ENCODE data around the gene CLMN.

CLMN gene

DNA sequence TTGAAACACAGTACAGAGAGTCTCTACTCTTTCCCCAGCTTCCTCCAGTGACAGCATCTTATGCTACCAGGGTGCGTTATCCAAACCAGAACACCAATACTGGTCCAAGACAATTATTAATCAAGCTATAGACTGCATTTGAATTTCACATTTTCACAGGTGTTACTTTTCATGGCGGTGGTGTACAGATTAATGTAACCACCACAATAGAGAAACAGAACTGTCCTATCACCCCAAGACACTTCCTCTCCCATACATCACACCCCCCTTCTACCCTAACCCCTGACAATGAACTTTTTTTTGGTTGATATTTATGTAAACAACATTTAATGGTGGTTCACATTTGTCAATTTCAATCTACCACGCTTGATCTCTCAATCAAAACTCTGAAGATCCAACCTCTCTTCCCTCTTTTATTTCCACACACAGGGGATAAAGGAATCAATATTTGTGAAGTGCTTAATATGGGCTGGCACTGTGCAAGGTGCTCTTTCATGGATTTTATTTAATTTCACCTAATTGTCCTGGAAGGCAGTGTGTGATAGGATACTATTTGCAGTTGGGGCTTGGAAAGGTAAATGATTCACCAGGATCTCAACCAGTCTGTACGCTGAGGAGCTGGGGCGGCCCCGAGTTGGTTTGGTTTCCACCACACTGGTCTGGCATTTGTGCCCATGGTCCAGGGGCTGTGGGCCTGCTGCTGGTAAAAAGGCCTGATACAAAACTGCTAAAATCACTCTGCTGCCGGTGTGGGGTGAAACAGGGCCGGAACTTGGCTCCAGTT is 107.8 kb downstream of the CLMN start:
- no peaks in the 10 kb centered on the region for H4K20me1 ChIP-seq (ENCODE audit: insufficient read depth, low read length)
- no peak overlapping the region for H3K4me2 ChIP-seq (ENCODE audit: low read length)
- H3K79me2 ChIP-seq (ENCODE audit: insufficient read depth, low read length), result no peaks in the 10 kb centered on the region
- H3K9me3 ChIP-seq (ENCODE audit: low read length), result no peaks in the 10 kb centered on the region
- H3K27me3 ChIP-seq (ENCODE audit: insufficient read depth, low read length), result no peaks in the 10 kb centered on the region
- no peaks in the 10 kb centered on the region for H3K9me2 ChIP-seq (ENCODE audit: low read depth, low read length)
- no peak overlapping the region for H3K4me3 ChIP-seq (ENCODE audit: low read depth, low read length, poor library complexity, severe bottlenecking)
- no peak overlapping the region for H3K27ac ChIP-seq (ENCODE audit: low read depth, low read length, poor library complexity, severe bottlenecking)
- H2AFZ ChIP-seq (ENCODE audit: low read length), result no peak overlapping the region
- no peaks in the 10 kb centered on the region for H3K36me3 ChIP-seq (ENCODE audit: insufficient read depth, low read length)
- H3K4me1 ChIP-seq (ENCODE audit: insufficient read depth, low read length, severe bottlenecking), result no peaks in the 10 kb centered on the region
- no peak overlapping the region for H3K9ac ChIP-seq (ENCODE audit: low read length)
- TF ChIP-seq EZH2 (IDR thresholded peaks at IDR 0.05; ENCODE audit: borderline replicate concordance, low read length), result no peak
- TF ChIP-seq, protein P1, sequence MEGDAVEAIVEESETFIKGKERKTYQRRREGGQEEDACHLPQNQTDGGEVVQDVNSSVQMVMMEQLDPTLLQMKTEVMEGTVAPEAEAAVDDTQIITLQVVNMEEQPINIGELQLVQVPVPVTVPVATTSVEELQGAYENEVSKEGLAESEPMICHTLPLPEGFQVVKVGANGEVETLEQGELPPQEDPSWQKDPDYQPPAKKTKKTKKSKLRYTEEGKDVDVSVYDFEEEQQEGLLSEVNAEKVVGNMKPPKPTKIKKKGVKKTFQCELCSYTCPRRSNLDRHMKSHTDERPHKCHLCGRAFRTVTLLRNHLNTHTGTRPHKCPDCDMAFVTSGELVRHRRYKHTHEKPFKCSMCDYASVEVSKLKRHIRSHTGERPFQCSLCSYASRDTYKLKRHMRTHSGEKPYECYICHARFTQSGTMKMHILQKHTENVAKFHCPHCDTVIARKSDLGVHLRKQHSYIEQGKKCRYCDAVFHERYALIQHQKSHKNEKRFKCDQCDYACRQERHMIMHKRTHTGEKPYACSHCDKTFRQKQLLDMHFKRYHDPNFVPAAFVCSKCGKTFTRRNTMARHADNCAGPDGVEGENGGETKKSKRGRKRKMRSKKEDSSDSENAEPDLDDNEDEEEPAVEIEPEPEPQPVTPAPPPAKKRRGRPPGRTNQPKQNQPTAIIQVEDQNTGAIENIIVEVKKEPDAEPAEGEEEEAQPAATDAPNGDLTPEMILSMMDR (IDR thresholded peaks at IDR 0.05; ENCODE audit: low read length), result no peak
- H3F3A ChIP-seq (ENCODE audit: insufficient read depth, low read length), result no peaks in the 10 kb centered on the region

DNA sequence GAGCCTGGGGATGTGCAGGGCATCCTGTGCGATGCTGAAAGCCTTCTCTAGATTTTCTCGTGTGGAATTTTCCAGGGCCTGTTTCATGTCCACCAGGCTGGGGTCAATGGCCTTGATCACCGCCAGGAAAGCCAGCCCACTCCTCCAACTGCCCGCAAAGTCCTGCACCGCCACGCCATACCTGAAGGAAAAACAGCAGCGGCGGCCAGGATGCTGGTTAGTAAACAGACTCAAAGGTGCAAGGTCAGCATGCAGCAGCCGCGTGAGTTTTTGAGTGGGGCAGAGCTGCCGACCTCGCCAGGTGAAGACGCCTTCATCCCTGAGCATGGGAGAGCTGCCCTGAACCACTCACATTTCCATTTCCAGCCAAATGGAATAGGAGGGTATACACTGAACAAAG is 109.0 kb downstream of the CLMN start:
- H4K20me1 ChIP-seq (ENCODE audit: insufficient read depth, low read length), result no peaks in the 10 kb centered on the region
- no peaks in the 10 kb centered on the region for H3K4me1 ChIP-seq (ENCODE audit: insufficient read depth, low read length, severe bottlenecking)
- H3K27ac ChIP-seq (ENCODE audit: low read depth, low read length, poor library complexity, severe bottlenecking), result no peak overlapping the region
- no peak overlapping the region for H3K9ac ChIP-seq (ENCODE audit: low read length)
- H3K9me3 ChIP-seq (ENCODE audit: low read length), result no peaks in the 10 kb centered on the region
- 0 out of 2 replicates have a peak, but pooled peaks cover 6% of the 10 kb centered on the region for H3K27me3 ChIP-seq (ENCODE audit: insufficient read depth, low read length)
- H3K4me3 ChIP-seq (ENCODE audit: low read depth, low read length, poor library complexity, severe bottlenecking), result no peak overlapping the region
- no peaks in the 10 kb centered on the region for H3K9me2 ChIP-seq (ENCODE audit: low read depth, low read length)
- no peak overlapping the region for H3K4me2 ChIP-seq (ENCODE audit: low read length)
- H2AFZ ChIP-seq (ENCODE audit: low read length), result no peak overlapping the region
- H3K36me3 ChIP-seq (ENCODE audit: insufficient read depth, low read length), result no peaks in the 10 kb centered on the region
- no peaks in the 10 kb centered on the region for H3F3A ChIP-seq (ENCODE audit: insufficient read depth, low read length)
- no peaks in the 10 kb centered on the region for H3K79me2 ChIP-seq (ENCODE audit: insufficient read depth, low read length)
- TF ChIP-seq, protein P1 (IDR thresholded peaks at IDR 0.05; ENCODE audit: low read length), result no peak
- TF ChIP-seq EZH2 (IDR thresholded peaks at IDR 0.05; ENCODE audit: borderline replicate concordance, low read length), result no peak

DNA sequence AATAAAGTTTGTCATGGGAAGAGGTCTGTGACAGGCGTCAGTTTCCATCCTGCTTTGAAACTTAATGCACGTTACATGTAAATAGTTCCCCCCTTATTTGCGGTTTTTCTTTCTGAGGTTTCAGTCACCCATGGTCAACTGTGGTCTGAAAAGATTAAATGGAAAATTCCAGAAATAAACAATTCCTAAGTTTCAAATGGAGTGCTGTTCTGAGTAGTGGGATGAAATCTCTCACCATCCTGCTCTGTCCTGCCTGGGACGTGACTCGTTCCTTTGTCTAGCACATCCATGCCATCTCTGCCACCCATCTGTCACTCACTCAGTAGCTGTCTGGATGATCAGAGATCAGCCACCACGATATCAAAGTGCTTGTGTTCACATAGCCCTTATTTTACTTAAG is 111.1 kb downstream of the CLMN start:
- no peak for TF ChIP-seq EZH2 (IDR thresholded peaks at IDR 0.05; ENCODE audit: borderline replicate concordance, low read length)
- TF ChIP-seq, protein P1 (IDR thresholded peaks at IDR 0.05; ENCODE audit: low read length), result no peak
- Histone ChIP-seq H3K9me2 (ENCODE audit: low read depth, low read length) (no peaks in the 10 kb centered on the region), H3K4me1 (ENCODE audit: insufficient read depth, low read length, severe bottlenecking) (no peaks in the 10 kb centered on the region), H2AFZ (ENCODE audit: low read length) (no peak overlapping the region), H3K4me3 (ENCODE audit: low read depth, low read length, poor library complexity, severe bottlenecking) (no peak overlapping the region), H3K79me2 (ENCODE audit: insufficient read depth, low read length) (no peaks in the 10 kb centered on the region), H3K9ac (ENCODE audit: low read length) (no peak overlapping the region), H3K9me3 (ENCODE audit: low read length) (peaks cover 3% of the 10 kb centered on the region; the same call in 1 of the 2 replicates), H3K4me2 (ENCODE audit: low read length) (no peak overlapping the region), H3K27ac (ENCODE audit: low read depth, low read length, poor library complexity, severe bottlenecking) (no peak overlapping the region), H4K20me1 (ENCODE audit: insufficient read depth, low read length) (no peaks in the 10 kb centered on the region), H3F3A (ENCODE audit: insufficient read depth, low read length) (no peaks in the 10 kb centered on the region), H3K36me3 (ENCODE audit: insufficient read depth, low read length) (no peaks in the 10 kb centered on the region), H3K27me3 (ENCODE audit: insufficient read depth, low read length) (peaks cover 6% of the 10 kb centered on the region; the same call in 1 of the 2 replicates)
